ENCODE data around the gene PLEKHH2. TPM values are rescaled to one million over a fixed set of nuclear protein-coding genes. Genes with fewer than 3 reads are reported as not detected.
"Not testable (repeated sequence)": the region's sequence is repeated elsewhere in the genome, so short reads cannot be mapped to it uniquely, and the experiment has no call there.

The PLEKHH2 gene
- total RNA-seq, 1 experiment from 2014 or later = 7.1 TPM

GRCh38 chr2:43717322-43717721 is 80.3 kb downstream of the PLEKHH2 start:
- no peaks in the 10 kb centered on the region for H3K36me3 ChIP-seq
- no peak overlapping the region for H3K27ac ChIP-seq
- no peaks in the 10 kb centered on the region for H3K9me3 ChIP-seq (replicated peaks)
- DNase-seq = no peak
- H3K4me3 ChIP-seq = no peak overlapping the region
- H3K4me1 ChIP-seq = no peaks in the 10 kb centered on the region
- no peaks in the 10 kb centered on the region for H3K27me3 ChIP-seq

GRCh38 chr2:43718530-43719124 is 81.6 kb downstream of the PLEKHH2 start:
- Histone ChIP-seq H3K36me3 (no peaks in the 10 kb centered on the region), H3K27me3 (no peaks in the 10 kb centered on the region), H3K9me3 (replicated peaks) (no peaks in the 10 kb centered on the region), H3K4me3 (no peak overlapping the region), H3K4me1 (no peaks in the 10 kb centered on the region), H3K27ac (no peak overlapping the region)
- DNase-seq = no peak

- H3K27ac ChIP-seq = no peak overlapping the region
- H3K27me3 ChIP-seq = no peaks in the 10 kb centered on the region
- DNase-seq = no peak
- no peaks in the 10 kb centered on the region for H3K9me3 ChIP-seq (replicated peaks)
- H3K4me1 ChIP-seq = no peaks in the 10 kb centered on the region
- H3K36me3 ChIP-seq = no peaks in the 10 kb centered on the region
- no peak overlapping the region for H3K4me3 ChIP-seq
Observed at GRCh38 chr2:43724728-43725526, 87.9 kb downstream of the PLEKHH2 start.

- no peaks in the 10 kb centered on the region for H3K36me3 ChIP-seq
- H3K27me3 ChIP-seq = no peaks in the 10 kb centered on the region
- no peak overlapping the region for H3K27ac ChIP-seq
- H3K4me1 ChIP-seq = no peaks in the 10 kb centered on the region
- no peaks in the 10 kb centered on the region for H3K9me3 ChIP-seq (replicated peaks)
- DNase-seq = no peak
- H3K4me3 ChIP-seq = no peak overlapping the region
Observed at GRCh38 chr2:43725711-43726246, 88.7 kb downstream of the PLEKHH2 start.

- not testable (repeated sequence) for H3K36me3 ChIP-seq; H3K9me3 ChIP-seq (replicated peaks); H3K27me3 ChIP-seq; H3K4me3 ChIP-seq; H3K4me1 ChIP-seq; H3K27ac ChIP-seq; DNase-seq
Observed at GRCh38 chr2:43726961-43727633, 90.0 kb downstream of the PLEKHH2 start.

- Histone ChIP-seq H3K27me3 (no peaks in the 10 kb centered on the region), H3K4me3 (no peak overlapping the region), H3K36me3 (no peaks in the 10 kb centered on the region), H3K9me3 (replicated peaks) (no peaks in the 10 kb centered on the region), H3K4me1 (no peaks in the 10 kb centered on the region), H3K27ac (no peak overlapping the region)
- DNase-seq = no peak
Observed at GRCh38 chr2:43727634-43728014, 90.6 kb downstream of the PLEKHH2 start.

GRCh38 chr2:43729491-43730174 is 92.6 kb downstream of the PLEKHH2 start:
- H3K27ac ChIP-seq = no peak overlapping the region
- no peaks in the 10 kb centered on the region for H3K9me3 ChIP-seq (replicated peaks)
- H3K36me3 ChIP-seq = no peaks in the 10 kb centered on the region
- H3K4me1 ChIP-seq = no peaks in the 10 kb centered on the region
- no peak overlapping the region for H3K4me3 ChIP-seq
- no peaks in the 10 kb centered on the region for H3K27me3 ChIP-seq
- no peak for DNase-seq

- Histone ChIP-seq H3K36me3 (no peaks in the 10 kb centered on the region), H3K4me3 (no peak overlapping the region), H3K27ac (no peak overlapping the region), H3K27me3 (no peaks in the 10 kb centered on the region), H3K9me3 (replicated peaks) (no peaks in the 10 kb centered on the region), H3K4me1 (no peaks in the 10 kb centered on the region)
- no peak for DNase-seq
Observed at GRCh38 chr2:43731211-43731610, 94.2 kb downstream of the PLEKHH2 start.

- Histone ChIP-seq H3K4me1 (no peaks in the 10 kb centered on the region), H3K27ac (no peak overlapping the region), H3K4me3 (no peak overlapping the region)
Observed at GRCh38 chr2:43736637-43737036, 99.6 kb downstream of the PLEKHH2 start.

GRCh38 chr2:43737097-43737854 is 100.2 kb downstream of the PLEKHH2 start:
- Histone ChIP-seq H3K4me3 (no peak overlapping the region), H3K36me3 (no peaks in the 10 kb centered on the region), H3K4me1 (no peaks in the 10 kb centered on the region), H3K27me3 (no peaks in the 10 kb centered on the region), H3K27ac (no peak overlapping the region), H3K9me3 (replicated peaks) (no peaks in the 10 kb centered on the region)
- no peak for DNase-seq

More at GRCh38 chr2:43736637-43737036, 99.6 kb downstream of the PLEKHH2 start:
- no peaks in the 10 kb centered on the region for H3K36me3 ChIP-seq
- H3K9me3 ChIP-seq (replicated peaks) = no peaks in the 10 kb centered on the region
- no peak for DNase-seq
- H3K27me3 ChIP-seq = no peaks in the 10 kb centered on the region

GRCh38 chr2:43737855-43738254 is 100.8 kb downstream of the PLEKHH2 start:
- no peaks in the 10 kb centered on the region for H3K4me1 ChIP-seq
- no peak for DNase-seq
- no peak overlapping the region for H3K4me3 ChIP-seq
- no peak overlapping the region for H3K27ac ChIP-seq
- H3K36me3 ChIP-seq = no peaks in the 10 kb centered on the region
- no peaks in the 10 kb centered on the region for H3K27me3 ChIP-seq
- H3K9me3 ChIP-seq (replicated peaks) = no peaks in the 10 kb centered on the region

GRCh38 chr2:43738257-43738656 is 101.2 kb downstream of the PLEKHH2 start:
- no peak overlapping the region for H3K4me3 ChIP-seq
- no peaks in the 10 kb centered on the region for H3K36me3 ChIP-seq
- no peaks in the 10 kb centered on the region for H3K4me1 ChIP-seq
- DNase-seq = no peak
- no peaks in the 10 kb centered on the region for H3K9me3 ChIP-seq (replicated peaks)
- no peaks in the 10 kb centered on the region for H3K27me3 ChIP-seq
- H3K27ac ChIP-seq = no peak overlapping the region

GRCh38 chr2:43743706-43744105 is 106.6 kb downstream of the PLEKHH2 start:
- DNase-seq = no peak
- peaks cover 11% of the 10 kb centered on the region; the same call in 1 of the 2 replicates for H3K4me1 ChIP-seq
- no peaks in the 10 kb centered on the region for H3K9me3 ChIP-seq (replicated peaks)
- H3K27me3 ChIP-seq = no peaks in the 10 kb centered on the region
- H3K27ac ChIP-seq = no peak overlapping the region
- H3K4me3 ChIP-seq = no peak overlapping the region
- H3K36me3 ChIP-seq = no peaks in the 10 kb centered on the region

- Histone ChIP-seq H3K27ac (no peak overlapping the region), H3K9me3 (replicated peaks) (no peaks in the 10 kb centered on the region), H3K36me3 (no peaks in the 10 kb centered on the region), H3K27me3 (no peaks in the 10 kb centered on the region), H3K4me1 (peaks cover 11% of the 10 kb centered on the region; the same call in 1 of the 2 replicates), H3K4me3 (no peak overlapping the region)
- no peak for DNase-seq
Observed at GRCh38 chr2:43745457-43745856, 108.4 kb downstream of the PLEKHH2 start.
